ENCODE results near the gene MEG3.

MEG3 gene

GRCh38 chr14:100841761-100842403 lies 16.0 kb downstream of the MEG3 start:
- Histone ChIP-seq H3K27ac (no peak overlapping the region), H3K4me2 (no peak overlapping the region), H3K36me3 (ENCODE audit: insufficient read depth) (no peaks in the 10 kb centered on the region), H3K79me2 (ENCODE audit: insufficient read depth, low read depth) (no peaks in the 10 kb centered on the region), H2AFZ (ENCODE audit: low read depth) (no peak overlapping the region), H3K4me1 (ENCODE audit: low read depth, poor library complexity, severe bottlenecking) (no peaks in the 10 kb centered on the region), H3K27me3 (ENCODE audit: insufficient read depth, low read depth) (peaks cover 34% of the 10 kb centered on the region; the same call in 1 of the 2 replicates), H3K4me3 (IDR thresholded peaks at IDR 0.05; ENCODE audit: insufficient read depth, low read depth, low read length) (no peak overlapping the region), H4K20me1 (ENCODE audit: insufficient read depth) (no peaks in the 10 kb centered on the region), H3K9ac (no peak overlapping the region)
- TF ChIP-seq, protein P1, sequence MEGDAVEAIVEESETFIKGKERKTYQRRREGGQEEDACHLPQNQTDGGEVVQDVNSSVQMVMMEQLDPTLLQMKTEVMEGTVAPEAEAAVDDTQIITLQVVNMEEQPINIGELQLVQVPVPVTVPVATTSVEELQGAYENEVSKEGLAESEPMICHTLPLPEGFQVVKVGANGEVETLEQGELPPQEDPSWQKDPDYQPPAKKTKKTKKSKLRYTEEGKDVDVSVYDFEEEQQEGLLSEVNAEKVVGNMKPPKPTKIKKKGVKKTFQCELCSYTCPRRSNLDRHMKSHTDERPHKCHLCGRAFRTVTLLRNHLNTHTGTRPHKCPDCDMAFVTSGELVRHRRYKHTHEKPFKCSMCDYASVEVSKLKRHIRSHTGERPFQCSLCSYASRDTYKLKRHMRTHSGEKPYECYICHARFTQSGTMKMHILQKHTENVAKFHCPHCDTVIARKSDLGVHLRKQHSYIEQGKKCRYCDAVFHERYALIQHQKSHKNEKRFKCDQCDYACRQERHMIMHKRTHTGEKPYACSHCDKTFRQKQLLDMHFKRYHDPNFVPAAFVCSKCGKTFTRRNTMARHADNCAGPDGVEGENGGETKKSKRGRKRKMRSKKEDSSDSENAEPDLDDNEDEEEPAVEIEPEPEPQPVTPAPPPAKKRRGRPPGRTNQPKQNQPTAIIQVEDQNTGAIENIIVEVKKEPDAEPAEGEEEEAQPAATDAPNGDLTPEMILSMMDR (conservative IDR thresholded peaks at IDR 0.05; ENCODE audit: low read depth, low read length), result no peak

DNA sequence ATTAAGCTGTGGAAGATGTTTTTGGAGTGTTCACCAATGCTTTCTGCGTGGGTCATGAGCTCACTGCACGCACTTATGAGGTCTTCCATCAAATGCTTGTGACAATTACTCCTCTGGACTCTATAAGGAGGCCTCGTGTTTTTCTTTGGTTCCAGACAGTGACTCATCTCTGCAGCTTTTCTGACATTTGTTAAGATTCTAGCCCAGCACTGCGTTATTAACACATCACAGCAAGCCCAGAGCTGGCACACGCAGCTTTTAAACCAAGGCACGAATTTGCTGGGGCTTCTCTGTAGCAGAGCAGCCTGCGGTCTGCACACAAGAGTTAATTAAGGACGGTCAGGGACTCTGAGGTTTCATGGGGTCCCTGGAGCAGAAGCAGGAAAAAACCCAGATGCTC lies 16.9 kb downstream of the MEG3 start:
- Histone ChIP-seq H3K9ac (no peak overlapping the region), H3K79me2 (ENCODE audit: insufficient read depth, low read depth) (no peaks in the 10 kb centered on the region), H4K20me1 (ENCODE audit: insufficient read depth) (no peaks in the 10 kb centered on the region), H3K4me3 (IDR thresholded peaks at IDR 0.05; ENCODE audit: insufficient read depth, low read depth, low read length) (no peak overlapping the region), H3K4me2 (no peak overlapping the region), H2AFZ (ENCODE audit: low read depth) (no peak overlapping the region), H3K36me3 (ENCODE audit: insufficient read depth) (no peaks in the 10 kb centered on the region), H3K27ac (no peak overlapping the region), H3K27me3 (ENCODE audit: insufficient read depth, low read depth) (peaks cover 30% of the 10 kb centered on the region; the same call in 1 of the 2 replicates), H3K4me1 (ENCODE audit: low read depth, poor library complexity, severe bottlenecking) (no peaks in the 10 kb centered on the region)
- TF ChIP-seq, protein P1 (conservative IDR thresholded peaks at IDR 0.05; ENCODE audit: low read depth, low read length), result no peak

- no peak overlapping the region for H3K4me3 ChIP-seq (IDR thresholded peaks at IDR 0.05; ENCODE audit: insufficient read depth, low read depth, low read length)
- H3K4me2 ChIP-seq, result no peak overlapping the region
- peaks cover 26% of the 10 kb centered on the region; the same call in 1 of the 2 replicates for H3K27me3 ChIP-seq (ENCODE audit: insufficient read depth, low read depth)
- H3K36me3 ChIP-seq (ENCODE audit: insufficient read depth), result no peaks in the 10 kb centered on the region
- no peak overlapping the region for H3K9ac ChIP-seq
- H3K4me1 ChIP-seq (ENCODE audit: low read depth, poor library complexity, severe bottlenecking), result no peaks in the 10 kb centered on the region
- H3K27ac ChIP-seq, result no peak overlapping the region
- H4K20me1 ChIP-seq (ENCODE audit: insufficient read depth), result no peaks in the 10 kb centered on the region
- TF ChIP-seq, protein P1 (conservative IDR thresholded peaks at IDR 0.05; ENCODE audit: low read depth, low read length), result no peak
- H3K79me2 ChIP-seq (ENCODE audit: insufficient read depth, low read depth), result no peaks in the 10 kb centered on the region
- H2AFZ ChIP-seq (ENCODE audit: low read depth), result no peak overlapping the region
Measured at GRCh38 chr14:100844082-100844408, 18.1 kb downstream of the MEG3 start.

DNA sequence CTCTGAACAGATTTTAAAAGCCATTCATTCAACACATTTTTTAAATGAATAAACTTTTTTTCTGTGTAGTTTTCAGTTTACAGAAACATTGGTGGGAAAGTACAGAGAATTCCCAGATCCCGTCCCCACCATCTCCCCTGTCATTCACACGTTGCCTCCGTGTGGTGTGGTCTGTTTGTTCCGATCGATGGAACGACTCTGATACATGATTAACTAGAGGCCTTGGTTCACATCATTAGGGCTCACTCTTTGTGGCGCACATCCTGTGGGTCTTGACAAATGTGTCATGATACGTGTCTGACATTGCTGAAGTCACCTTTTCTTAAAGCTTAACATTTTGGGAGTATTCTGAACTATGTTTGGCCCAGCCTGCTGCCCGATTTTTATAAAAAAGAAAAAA lies 18.5 kb downstream of the MEG3 start:
- H3K4me3 ChIP-seq (IDR thresholded peaks at IDR 0.05; ENCODE audit: insufficient read depth, low read depth, low read length), result no peak overlapping the region
- TF ChIP-seq, protein P1 (conservative IDR thresholded peaks at IDR 0.05; ENCODE audit: low read depth, low read length), result no peak
- no peak overlapping the region for H3K4me2 ChIP-seq
- H4K20me1 ChIP-seq (ENCODE audit: insufficient read depth), result no peaks in the 10 kb centered on the region
- no peaks in the 10 kb centered on the region for H3K4me1 ChIP-seq (ENCODE audit: low read depth, poor library complexity, severe bottlenecking)
- peaks cover 26% of the 10 kb centered on the region; the same call in 1 of the 2 replicates for H3K27me3 ChIP-seq (ENCODE audit: insufficient read depth, low read depth)
- no peak overlapping the region for H3K9ac ChIP-seq
- no peaks in the 10 kb centered on the region for H3K36me3 ChIP-seq (ENCODE audit: insufficient read depth)
- H3K79me2 ChIP-seq (ENCODE audit: insufficient read depth, low read depth), result no peaks in the 10 kb centered on the region
- no peak overlapping the region for H2AFZ ChIP-seq (ENCODE audit: low read depth)
- no peak overlapping the region for H3K27ac ChIP-seq
